Choroid plexus epithelial cell (primary cell): ENCODE data around the gene KANSL1L.
A peak's percentile ranks its signal among the peaks of the same experiment; 100 is the strongest.

Experiments used
- DNase-seq: peaks from one replicate; pipeline ENCODE4 v3.0.0-alpha.2; 2010; ENCODE audit warnings: low read depth
- H3K4me3 ChIP-seq: 2 replicates; pipeline ENCODE4 v1.5.1; 2011; ENCODE audit warnings: low read depth, mild to moderate bottlenecking, control low read depth, low read length, moderate library complexity
- CTCF ChIP-seq: conservative IDR thresholded peaks from 2 replicates; pipeline ENCODE4 v1.5.1; 2011; ENCODE audit warnings: low read depth, mild to moderate bottlenecking, control low read depth, inconsistent platforms, low read length, moderate library complexity

Gene KANSL1L

GRCh38 chr2:210167227-210167626 is 4.0 kb downstream of the KANSL1L start:
- no peak overlapping the region for H3K4me3 ChIP-seq
- peak; percentile 42 for DNase-seq
- TF ChIP-seq CTCF: no peak

- TF ChIP-seq CTCF: no peak
- DNase-seq: no peak
- H3K4me3 ChIP-seq: no peak overlapping the region
Observed at GRCh38 chr2:210162466-210163124, 8.6 kb downstream of the KANSL1L start.

GRCh38 chr2:210159059-210159458 is 12.2 kb downstream of the KANSL1L start:
- TF ChIP-seq CTCF: no peak
- no peak for DNase-seq
- no peak overlapping the region for H3K4me3 ChIP-seq

- H3K4me3 ChIP-seq: no peak overlapping the region
- no peak for TF ChIP-seq CTCF
- DNase-seq: no peak
Observed at GRCh38 chr2:210158236-210158635, 13.0 kb downstream of the KANSL1L start.

- DNase-seq: no peak
- no peak overlapping the region for H3K4me3 ChIP-seq
- TF ChIP-seq CTCF: no peak
Observed at GRCh38 chr2:210157526-210157925, 13.7 kb downstream of the KANSL1L start.

GRCh38 chr2:210147614-210148013 is 23.6 kb downstream of the KANSL1L start:
- TF ChIP-seq CTCF: no peak
- DNase-seq: no peak
- no peak overlapping the region for H3K4me3 ChIP-seq

- DNase-seq: no peak
- H3K4me3 ChIP-seq: no peak overlapping the region
- TF ChIP-seq CTCF: no peak
Observed at GRCh38 chr2:210132239-210132638, 39.0 kb downstream of the KANSL1L start.
